Neural cell (in vitro differentiated cells): ENCODE data around the gene CDKAL1. TPM values are rescaled to one million over a fixed set of nuclear protein-coding genes. Genes with fewer than 3 reads are reported as not detected.

Source experiments
- H2AFZ ChIP-seq: fragments of 200-600, 300-800 bp; sonication (generic), shearing (Covaris generic); 2 replicates; pipeline ENCODE4 v1.6.0; 2014; ENCODE audit warnings: low read depth, mild to moderate bottlenecking, antibody characterized with exemption, low read length, moderate library complexity
- H3F3A ChIP-seq: fragments of 200-600 bp; shearing (Covaris generic); 2 replicates; pipeline ENCODE4 v1.6.1; 2016; ENCODE audit warnings: mild to moderate bottlenecking, moderate library complexity, mixed read lengths, antibody characterized with exemption, low read length; ENCODE audit not compliant: insufficient read depth, poor library complexity, severe bottlenecking
- H3K27ac ChIP-seq: fragments of 200-600, 300-800 bp; sonication (generic), shearing (Covaris generic); 2 replicates; pipeline ENCODE4 v1.5.1; 2014; ENCODE audit warnings: mild to moderate bottlenecking, low read length, moderate library complexity
- H3K27me3 ChIP-seq: fragments of 300-800, 200-600 bp; sonication (generic), shearing (Covaris generic); 2 replicates; pipeline ENCODE4 v1.6.0; 2014; ENCODE audit warnings: mild to moderate bottlenecking, low read depth, low read length, moderate library complexity; ENCODE audit not compliant: insufficient read depth
- H3K36me3 ChIP-seq: fragments of 300-800, 200-600 bp; sonication (generic), shearing (Covaris generic); 2 replicates; pipeline ENCODE4 v1.5.1; 2014; ENCODE audit warnings: mild to moderate bottlenecking, antibody characterized with exemption, low read length, moderate library complexity; ENCODE audit not compliant: insufficient read depth
- H3K4me2 ChIP-seq: fragments of 300-800, 200-600 bp; sonication (generic), shearing (Covaris generic); 2 replicates; pipeline ENCODE4 v1.6.0; 2014; ENCODE audit warnings: mild to moderate bottlenecking, low read length
- H3K4me3 ChIP-seq: fragments of 300-800, 200-600 bp; sonication (generic), shearing (Covaris generic); 2 replicates; pipeline ENCODE4 v1.5.1; 2014; ENCODE audit warnings: mild to moderate bottlenecking, low read length, moderate library complexity
- H3K79me2 ChIP-seq: fragments of 200-600 bp; shearing (Covaris generic); replicated peaks from 2 replicates; pipeline ENCODE4 v1.6.0; 2014; ENCODE audit warnings: mild to moderate bottlenecking, low read length, moderate library complexity; ENCODE audit not compliant: insufficient read depth
- H3K9ac ChIP-seq: fragments of 300-800, 200-600 bp; sonication (generic), shearing (Covaris generic); 2 replicates; pipeline ENCODE4 v1.6.1; 2016; ENCODE audit warnings: mild to moderate bottlenecking, low read length, mixed read lengths
- H3K9me2 ChIP-seq: fragments of 200-600 bp; shearing (Covaris generic); 2 replicates; pipeline ENCODE4 v1.6.1; 2016; ENCODE audit warnings: mild to moderate bottlenecking, low read length, mixed read lengths; ENCODE audit not compliant: insufficient read depth
- H3K9me3 ChIP-seq: fragments of 200-600, 300-800 bp; sonication (generic), shearing (Covaris generic); 2 replicates; pipeline ENCODE4 v1.6.1; 2016; ENCODE audit warnings: mild to moderate bottlenecking, mixed run types, low read length, moderate library complexity, mixed read lengths
- H4K20me1 ChIP-seq: fragments of 200-600 bp; shearing (Covaris generic); 2 replicates; pipeline ENCODE4 v1.6.1; 2016; ENCODE audit warnings: mild to moderate bottlenecking, mixed run types; ENCODE audit not compliant: insufficient read depth
- CTCF ChIP-seq: fragments of 450-650 bp; IDR thresholded peaks from 2 replicates; pipeline ENCODE4 v1.5.1; 2014; ENCODE audit warnings: antibody characterized with exemption, mild to moderate bottlenecking, moderate library complexity; ENCODE audit not compliant: poor library complexity, severe bottlenecking
- EP300 ChIP-seq: fragments of 450-650 bp; conservative IDR thresholded peaks from 2 replicates; pipeline ENCODE4 v1.6.1; 2014; ENCODE audit warnings: antibody characterized with exemption, mild to moderate bottlenecking, moderate library complexity; ENCODE audit not compliant: poor library complexity, severe bottlenecking
- EZH2 ChIP-seq: fragments of 200-600, 300-800 bp; shearing (Covaris generic), sonication (generic); IDR thresholded peaks from 2 replicates; pipeline ENCODE4 v1.6.1; 2014; ENCODE audit warnings: antibody characterized with exemption, low read length, borderline replicate concordance, mild to moderate bottlenecking; ENCODE audit not compliant: insufficient read depth, poor library complexity, severe bottlenecking
- MXI1 ChIP-seq: fragments of 450-650 bp; conservative IDR thresholded peaks from 2 replicates; pipeline ENCODE4 v1.6.1; 2014; ENCODE audit warnings: antibody characterized with exemption, mild to moderate bottlenecking; ENCODE audit not compliant: poor library complexity, severe bottlenecking
- POLR2AphosphoS5 ChIP-seq: IDR thresholded peaks from 2 replicates; pipeline ENCODE4 v1.6.1; 2012
- RAD21 ChIP-seq: fragments of 450-650 bp; conservative IDR thresholded peaks from 2 replicates; pipeline ENCODE4 v1.6.1; 2014; ENCODE audit warnings: antibody characterized with exemption, mild to moderate bottlenecking, moderate library complexity
- SMC3 ChIP-seq: fragments of 450-650 bp; conservative IDR thresholded peaks from 2 replicates; pipeline ENCODE4 v1.6.1; 2014; ENCODE audit warnings: antibody characterized with exemption, mild to moderate bottlenecking, moderate library complexity; ENCODE audit not compliant: poor library complexity
- TAF1 ChIP-seq: IDR thresholded peaks from 2 replicates; pipeline ENCODE4 v1.6.1; 2012; ENCODE audit warnings: low read depth
- polyA plus RNA-seq: library from polyadenylated mRNA; depleted of rRNA; stranded (reverse); fragments of >200 nt; gene quantifications from 2 replicates; pipeline ENCODE4 v1.2.3, GENCODE V29; 2014
- TF ChIP-seq, protein P1 (sequence below): IDR thresholded peaks from 2 replicates; pipeline ENCODE4 v1.6.1; 2012; ENCODE audit warnings: borderline replicate concordance

The CDKAL1 gene
- polyA plus RNA-seq, 1 donor from 2014 or later, result 10.7 TPM

- Histone ChIP-seq H3K79me2 (no peaks in the 10 kb centered on the region), H3K27ac (no peak overlapping the region), H3K9me2 (no peaks in the 10 kb centered on the region), H3F3A (no peaks in the 10 kb centered on the region), H3K27me3 (no peaks in the 10 kb centered on the region), H3K4me2 (no peak overlapping the region), H3K4me3 (no peak overlapping the region), H3K9me3 (no peaks in the 10 kb centered on the region), H4K20me1 (no peaks in the 10 kb centered on the region), H2AFZ (no peak overlapping the region), H3K9ac (no peak overlapping the region), H3K36me3 (no peaks in the 10 kb centered on the region)
- no peak for TF ChIP-seq MXI1
Observed at GRCh38 chr6:20658053-20658452, 123.8 kb downstream of the CDKAL1 start.

GRCh38 chr6:20658516-20658915 lies 124.3 kb downstream of the CDKAL1 start:
- Histone ChIP-seq H3K4me2 (no peak overlapping the region), H3K9me2 (no peaks in the 10 kb centered on the region), H3K9me3 (no peaks in the 10 kb centered on the region), H3F3A (no peaks in the 10 kb centered on the region), H2AFZ (no peak overlapping the region), H4K20me1 (no peaks in the 10 kb centered on the region), H3K36me3 (no peaks in the 10 kb centered on the region), H3K79me2 (no peaks in the 10 kb centered on the region), H3K4me3 (no peak overlapping the region), H3K27me3 (no peaks in the 10 kb centered on the region), H3K27ac (no peak overlapping the region), H3K9ac (no peak overlapping the region)
- no peak for TF ChIP-seq MXI1
- no peak for TF ChIP-seq RAD21
- no peak for TF ChIP-seq EP300

DNA sequence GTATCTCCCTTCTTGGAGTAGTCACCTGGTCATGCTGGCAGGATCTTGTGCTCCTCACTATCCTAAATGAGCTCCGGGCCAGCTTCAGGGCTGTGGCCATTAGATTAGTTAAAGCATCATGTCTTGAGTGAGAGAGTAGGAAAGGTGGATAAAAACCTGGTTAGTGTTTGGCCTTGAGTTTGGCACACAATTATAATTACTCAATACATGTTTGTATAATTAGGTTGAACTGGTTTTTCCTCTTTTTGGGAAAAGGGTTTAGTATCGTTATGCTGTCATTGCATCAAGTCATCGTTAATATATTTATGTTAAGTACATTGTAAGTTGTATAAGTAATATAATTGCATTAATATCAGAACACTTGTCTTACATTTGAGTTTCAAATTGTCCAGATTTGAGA lies 126.3 kb downstream of the CDKAL1 start:
- Histone ChIP-seq H3K9ac (no peak overlapping the region), H4K20me1 (no peaks in the 10 kb centered on the region), H3F3A (no peaks in the 10 kb centered on the region), H3K4me2 (no peak overlapping the region), H3K79me2 (no peaks in the 10 kb centered on the region), H3K27me3 (no peaks in the 10 kb centered on the region), H3K36me3 (no peaks in the 10 kb centered on the region), H3K9me2 (no peaks in the 10 kb centered on the region), H3K9me3 (no peaks in the 10 kb centered on the region), H2AFZ (no peak overlapping the region), H3K27ac (no peak overlapping the region), H3K4me3 (no peak overlapping the region)
- TF ChIP-seq EP300 (no peak), TAF1 (no peak), MXI1 (no peak), CTCF (no peak), RAD21 (no peak), SMC3 (no peak), POLR2AphosphoS5 (no peak), EZH2 (no peak)
- TF ChIP-seq, protein P1, sequence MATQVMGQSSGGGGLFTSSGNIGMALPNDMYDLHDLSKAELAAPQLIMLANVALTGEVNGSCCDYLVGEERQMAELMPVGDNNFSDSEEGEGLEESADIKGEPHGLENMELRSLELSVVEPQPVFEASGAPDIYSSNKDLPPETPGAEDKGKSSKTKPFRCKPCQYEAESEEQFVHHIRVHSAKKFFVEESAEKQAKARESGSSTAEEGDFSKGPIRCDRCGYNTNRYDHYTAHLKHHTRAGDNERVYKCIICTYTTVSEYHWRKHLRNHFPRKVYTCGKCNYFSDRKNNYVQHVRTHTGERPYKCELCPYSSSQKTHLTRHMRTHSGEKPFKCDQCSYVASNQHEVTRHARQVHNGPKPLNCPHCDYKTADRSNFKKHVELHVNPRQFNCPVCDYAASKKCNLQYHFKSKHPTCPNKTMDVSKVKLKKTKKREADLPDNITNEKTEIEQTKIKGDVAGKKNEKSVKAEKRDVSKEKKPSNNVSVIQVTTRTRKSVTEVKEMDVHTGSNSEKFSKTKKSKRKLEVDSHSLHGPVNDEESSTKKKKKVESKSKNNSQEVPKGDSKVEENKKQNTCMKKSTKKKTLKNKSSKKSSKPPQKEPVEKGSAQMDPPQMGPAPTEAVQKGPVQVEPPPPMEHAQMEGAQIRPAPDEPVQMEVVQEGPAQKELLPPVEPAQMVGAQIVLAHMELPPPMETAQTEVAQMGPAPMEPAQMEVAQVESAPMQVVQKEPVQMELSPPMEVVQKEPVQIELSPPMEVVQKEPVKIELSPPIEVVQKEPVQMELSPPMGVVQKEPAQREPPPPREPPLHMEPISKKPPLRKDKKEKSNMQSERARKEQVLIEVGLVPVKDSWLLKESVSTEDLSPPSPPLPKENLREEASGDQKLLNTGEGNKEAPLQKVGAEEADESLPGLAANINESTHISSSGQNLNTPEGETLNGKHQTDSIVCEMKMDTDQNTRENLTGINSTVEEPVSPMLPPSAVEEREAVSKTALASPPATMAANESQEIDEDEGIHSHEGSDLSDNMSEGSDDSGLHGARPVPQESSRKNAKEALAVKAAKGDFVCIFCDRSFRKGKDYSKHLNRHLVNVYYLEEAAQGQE, result no peak
